ENCODE measurements around the gene ZNF500. TPM values are rescaled to one million over a fixed set of nuclear protein-coding genes. Genes with fewer than 3 reads are reported as not detected.

Gene ZNF500
- total RNA-seq, 1 donor from 2014 or later = 5.8 TPM

- no peak for DNase-seq (ENCODE audit: low read depth)
- no peak for TF ChIP-seq CTCF (IDR thresholded peaks at IDR 0.05; ENCODE audit: insufficient read depth, low read length, severe bottlenecking)
- peaks cover 15% of the 10 kb centered on the region for H3K36me3 ChIP-seq (ENCODE audit: control insufficient read depth, insufficient read depth, low read length)
- FAIRE-seq = no peak
- no peaks in the 10 kb centered on the region for H3K27me3 ChIP-seq (ENCODE audit: control insufficient read depth, insufficient read depth, low read length)
- no peak overlapping the region for H3K4me3 ChIP-seq (ENCODE audit: low read depth, low read length)
Observed at GRCh38 chr16:4749700-4750257, 17.2 kb downstream of the ZNF500 start.

- no peaks in the 10 kb centered on the region for H3K27me3 ChIP-seq (ENCODE audit: control insufficient read depth, insufficient read depth, low read length)
- DNase-seq (ENCODE audit: low read depth) (no peak), FAIRE-seq (peak; percentile 47)
- no peak for TF ChIP-seq CTCF (IDR thresholded peaks at IDR 0.05; ENCODE audit: insufficient read depth, low read length, severe bottlenecking)
- H3K36me3 ChIP-seq (ENCODE audit: control insufficient read depth, insufficient read depth, low read length) = peaks cover 13% of the 10 kb centered on the region
- no peak overlapping the region for H3K4me3 ChIP-seq (ENCODE audit: low read depth, low read length)
Observed at GRCh38 chr16:4748682-4749411, 18.1 kb downstream of the ZNF500 start.

- H3K4me3 ChIP-seq (ENCODE audit: low read depth, low read length) = no peak overlapping the region
- FAIRE-seq (no peak), DNase-seq (ENCODE audit: low read depth) (no peak)
- TF ChIP-seq CTCF (IDR thresholded peaks at IDR 0.05; ENCODE audit: insufficient read depth, low read length, severe bottlenecking) = no peak
- H3K36me3 ChIP-seq (ENCODE audit: control insufficient read depth, insufficient read depth, low read length) = peaks cover 8% of the 10 kb centered on the region
- no peaks in the 10 kb centered on the region for H3K27me3 ChIP-seq (ENCODE audit: control insufficient read depth, insufficient read depth, low read length)
Observed at GRCh38 chr16:4747906-4748681, 18.9 kb downstream of the ZNF500 start.

- DNase-seq (ENCODE audit: low read depth) (no peak), FAIRE-seq (no peak)
- Histone ChIP-seq H3K27me3 (ENCODE audit: control insufficient read depth, insufficient read depth, low read length) (no peaks in the 10 kb centered on the region), H3K36me3 (ENCODE audit: control insufficient read depth, insufficient read depth, low read length) (peaks cover 4% of the 10 kb centered on the region), H3K4me3 (ENCODE audit: low read depth, low read length) (no peak overlapping the region)
- no peak for TF ChIP-seq CTCF (IDR thresholded peaks at IDR 0.05; ENCODE audit: insufficient read depth, low read length, severe bottlenecking)
Observed at GRCh38 chr16:4746991-4747574, 19.9 kb downstream of the ZNF500 start.

- H3K36me3 ChIP-seq (ENCODE audit: control insufficient read depth, insufficient read depth, low read length) = peaks cover 3% of the 10 kb centered on the region
Observed at GRCh38 chr16:4746215-4746614, 20.7 kb downstream of the ZNF500 start.

More at GRCh38 chr16:4746215-4746614, 20.7 kb downstream of the ZNF500 start:
- H3K4me3 ChIP-seq (ENCODE audit: low read depth, low read length) = no peak overlapping the region
- no peaks in the 10 kb centered on the region for H3K27me3 ChIP-seq (ENCODE audit: control insufficient read depth, insufficient read depth, low read length)
- no peak for DNase-seq (ENCODE audit: low read depth)
- no peak for TF ChIP-seq CTCF (IDR thresholded peaks at IDR 0.05; ENCODE audit: insufficient read depth, low read length, severe bottlenecking)
- FAIRE-seq = no peak

Data from bronchial epithelial cell (primary cell).